ENCODE measurements around the gene L3MBTL4. TPM values are rescaled to one million over a fixed set of nuclear protein-coding genes. Genes with fewer than 3 reads are reported as not detected.

The L3MBTL4 gene
- total RNA-seq, 2 donors from 2014 or later, result 10.9 to 11.2 TPM

DNA sequence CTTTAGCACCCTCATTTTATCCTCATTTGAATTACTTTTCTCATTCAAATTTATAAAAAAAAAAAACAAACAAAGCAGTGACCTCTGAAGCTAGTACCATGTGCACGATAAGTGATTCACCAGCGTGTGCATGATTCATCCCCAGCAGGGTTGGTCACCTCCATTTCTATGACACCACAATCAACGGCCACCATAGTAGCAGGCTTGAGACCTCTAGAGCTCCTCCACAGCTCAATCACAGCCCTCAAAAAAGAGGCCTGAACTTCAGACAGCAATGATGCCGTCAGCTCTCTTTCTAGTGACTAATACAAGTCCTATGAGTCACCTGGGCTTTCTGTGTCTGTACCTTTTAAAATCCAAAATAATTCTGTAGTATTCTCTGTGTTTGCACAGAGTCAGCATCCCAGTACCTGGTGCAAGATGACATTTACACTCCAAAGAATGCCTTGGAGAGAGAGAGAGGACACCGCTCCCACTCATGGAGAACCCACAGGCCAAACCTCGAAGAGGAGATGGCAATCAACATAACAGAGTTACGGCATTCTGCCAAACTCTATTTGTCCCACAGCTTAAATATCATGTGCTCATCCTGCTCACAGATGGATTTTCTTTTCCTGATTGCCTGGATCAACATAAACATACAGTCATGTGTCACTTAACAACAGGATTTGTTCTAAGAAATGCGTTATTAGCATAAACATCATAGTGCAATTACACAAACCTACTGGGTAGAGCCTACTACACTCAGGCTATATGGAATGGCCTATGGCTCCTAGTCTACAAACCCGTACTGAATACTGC, 58.7 kb downstream of the L3MBTL4 start:
- intact Hi-C loops (cut with DNase I), result no loop called here
- H3K4me3 ChIP-seq, result no peak overlapping the region
- no peak for DNase-seq
- no peaks in the 10 kb centered on the region for H3K4me1 ChIP-seq
- no peak for ATAC-seq
- H3K27me3 ChIP-seq, result no peaks in the 10 kb centered on the region
- no peak for TF ChIP-seq POLR2A (IDR thresholded peaks at IDR 0.05)
- TF ChIP-seq, protein P1, sequence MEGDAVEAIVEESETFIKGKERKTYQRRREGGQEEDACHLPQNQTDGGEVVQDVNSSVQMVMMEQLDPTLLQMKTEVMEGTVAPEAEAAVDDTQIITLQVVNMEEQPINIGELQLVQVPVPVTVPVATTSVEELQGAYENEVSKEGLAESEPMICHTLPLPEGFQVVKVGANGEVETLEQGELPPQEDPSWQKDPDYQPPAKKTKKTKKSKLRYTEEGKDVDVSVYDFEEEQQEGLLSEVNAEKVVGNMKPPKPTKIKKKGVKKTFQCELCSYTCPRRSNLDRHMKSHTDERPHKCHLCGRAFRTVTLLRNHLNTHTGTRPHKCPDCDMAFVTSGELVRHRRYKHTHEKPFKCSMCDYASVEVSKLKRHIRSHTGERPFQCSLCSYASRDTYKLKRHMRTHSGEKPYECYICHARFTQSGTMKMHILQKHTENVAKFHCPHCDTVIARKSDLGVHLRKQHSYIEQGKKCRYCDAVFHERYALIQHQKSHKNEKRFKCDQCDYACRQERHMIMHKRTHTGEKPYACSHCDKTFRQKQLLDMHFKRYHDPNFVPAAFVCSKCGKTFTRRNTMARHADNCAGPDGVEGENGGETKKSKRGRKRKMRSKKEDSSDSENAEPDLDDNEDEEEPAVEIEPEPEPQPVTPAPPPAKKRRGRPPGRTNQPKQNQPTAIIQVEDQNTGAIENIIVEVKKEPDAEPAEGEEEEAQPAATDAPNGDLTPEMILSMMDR (IDR thresholded peaks at IDR 0.05), result no peak
- H3K27ac ChIP-seq, result no peak overlapping the region
- no peaks in the 10 kb centered on the region for H3K36me3 ChIP-seq (replicated peaks in 1 of 2; ENCODE audit: insufficient read depth in 1 of 2, low read depth in 2 of 2)
- 81 to 90% methylated on average over 9 of the region's 9 CpGs for WGBS, 2 donors
- H3K9me3 ChIP-seq, result no peaks in the 10 kb centered on the region

DNA sequence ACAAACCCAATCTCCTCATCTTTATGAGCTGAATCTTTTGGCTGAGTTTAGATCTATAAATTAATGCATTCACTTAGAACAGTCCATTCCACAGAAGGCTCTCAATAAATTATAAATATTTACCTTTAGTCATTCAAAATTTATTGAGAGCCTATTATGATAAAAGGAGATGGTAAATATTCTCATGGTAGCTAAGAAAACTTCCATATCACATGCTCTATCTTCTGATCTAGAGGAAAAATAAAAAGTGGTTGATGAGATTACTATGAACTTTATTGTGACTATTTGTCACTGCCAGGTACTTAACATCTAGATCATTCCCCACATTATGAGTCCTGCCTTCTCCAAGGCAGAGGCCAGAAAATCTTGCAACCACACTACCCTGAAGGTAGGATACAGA, 62.4 kb downstream of the L3MBTL4 start:
- H3K4me1 ChIP-seq, result no peaks in the 10 kb centered on the region
- DNase-seq, result no peak
- H3K36me3 ChIP-seq (replicated peaks in 1 of 2; ENCODE audit: insufficient read depth in 1 of 2, low read depth in 2 of 2), result no peaks in the 10 kb centered on the region
- no peak overlapping the region for H3K4me3 ChIP-seq
- intact Hi-C loops (cut with DNase I), result no loop called here
- H3K27me3 ChIP-seq, result no peaks in the 10 kb centered on the region
- ATAC-seq, result no peak
- H3K9me3 ChIP-seq, result no peaks in the 10 kb centered on the region
- TF ChIP-seq, protein P1 (IDR thresholded peaks at IDR 0.05), result no peak
- TF ChIP-seq POLR2A (IDR thresholded peaks at IDR 0.05), result no peak
- no peak overlapping the region for H3K27ac ChIP-seq

DNA sequence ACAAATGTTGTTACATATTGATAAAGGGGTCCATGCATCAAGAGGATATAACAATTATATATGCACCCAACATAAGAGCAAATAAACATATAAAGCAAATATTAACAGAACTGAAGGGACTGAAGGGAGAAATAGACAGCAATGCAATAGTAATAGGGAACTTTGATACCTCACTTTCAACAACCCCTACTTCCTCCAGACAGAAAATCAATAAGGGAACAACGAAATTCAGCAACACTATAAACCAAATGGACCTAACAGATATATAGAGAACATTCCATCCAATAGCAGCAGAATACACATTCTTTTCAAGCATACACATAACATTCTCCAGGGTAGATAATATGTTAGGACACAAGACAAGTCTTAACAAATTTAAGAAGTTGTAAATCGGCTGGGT, 71.7 kb downstream of the L3MBTL4 start:
- intact Hi-C loops (cut with DNase I), result no loop called here
- Histone ChIP-seq H3K27ac (no peak overlapping the region), H3K36me3 (replicated peaks in 1 of 2; ENCODE audit: insufficient read depth in 1 of 2, low read depth in 2 of 2) (no peaks in the 10 kb centered on the region), H3K9me3 (no peaks in the 10 kb centered on the region), H3K4me3 (no peak overlapping the region), H3K4me1 (no peaks in the 10 kb centered on the region), H3K27me3 (no peaks in the 10 kb centered on the region)
- TF ChIP-seq, protein P1 (IDR thresholded peaks at IDR 0.05), result no peak
- TF ChIP-seq POLR2A (IDR thresholded peaks at IDR 0.05), result no peak
- DNase-seq (no peak), ATAC-seq (no peak)
- 52 to 68% methylated on average over 2 of the region's 2 CpGs for WGBS, 2 donors

DNA sequence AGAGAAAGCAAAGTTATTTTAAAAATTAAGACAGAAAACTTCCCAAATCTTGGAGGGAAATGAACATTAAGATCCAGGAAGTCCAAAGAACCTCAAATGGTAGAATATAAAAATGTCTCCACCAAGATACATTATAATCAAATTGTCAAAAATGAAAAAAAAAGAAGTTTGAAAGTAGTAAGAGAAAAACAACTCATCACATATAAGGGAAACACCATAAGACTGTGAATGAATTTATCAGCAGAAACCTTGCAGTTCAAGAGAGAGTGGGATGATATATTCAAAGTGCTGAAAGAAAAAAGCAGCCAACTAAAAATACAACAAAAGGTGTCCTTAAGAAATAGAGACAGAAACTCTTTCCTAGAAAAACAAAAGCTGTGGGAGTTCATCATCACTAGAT, 73.0 kb downstream of the L3MBTL4 start:
- Histone ChIP-seq H3K4me3 (no peak overlapping the region), H3K9me3 (no peaks in the 10 kb centered on the region), H3K4me1 (no peaks in the 10 kb centered on the region), H3K36me3 (replicated peaks in 1 of 2; ENCODE audit: insufficient read depth in 1 of 2, low read depth in 2 of 2) (no peaks in the 10 kb centered on the region), H3K27me3 (no peaks in the 10 kb centered on the region), H3K27ac (no peak overlapping the region)
- ATAC-seq (no peak), DNase-seq (no peak)
- intact Hi-C loops (cut with DNase I), result no loop called here
- no peak for TF ChIP-seq POLR2A (IDR thresholded peaks at IDR 0.05)
- TF ChIP-seq, protein P1 (IDR thresholded peaks at IDR 0.05), result no peak

DNA sequence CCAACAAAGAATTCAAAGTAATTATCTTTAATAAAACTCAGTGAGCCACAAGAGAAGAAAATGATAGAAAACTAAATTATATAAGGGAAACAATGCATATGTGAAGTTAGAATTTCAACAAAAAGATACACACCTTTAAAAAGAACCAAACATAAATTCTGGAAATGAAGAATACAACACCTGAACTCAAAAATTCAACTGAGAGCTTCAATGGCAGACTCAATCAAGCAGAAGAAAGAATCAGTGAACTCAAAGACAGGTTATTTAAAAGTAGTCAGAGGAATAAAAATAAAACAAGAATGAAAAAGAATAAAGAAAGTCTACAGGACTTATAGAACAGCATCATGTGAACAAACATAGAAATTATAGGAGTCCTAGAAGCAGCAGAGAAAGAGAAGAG, 73.4 kb downstream of the L3MBTL4 start:
- DNase-seq (no peak), ATAC-seq (no peak)

More for the DNA sequence above, 73.4 kb downstream of the L3MBTL4 start:
- H3K36me3 ChIP-seq (replicated peaks in 1 of 2; ENCODE audit: insufficient read depth in 1 of 2, low read depth in 2 of 2), result no peaks in the 10 kb centered on the region
- no peaks in the 10 kb centered on the region for H3K27me3 ChIP-seq
- H3K4me3 ChIP-seq, result no peak overlapping the region
- no peaks in the 10 kb centered on the region for H3K4me1 ChIP-seq
- H3K27ac ChIP-seq, result no peak overlapping the region
- H3K9me3 ChIP-seq, result no peaks in the 10 kb centered on the region
- TF ChIP-seq, protein P1 (IDR thresholded peaks at IDR 0.05), result no peak
- TF ChIP-seq POLR2A (IDR thresholded peaks at IDR 0.05), result no peak
- intact Hi-C loops (cut with DNase I), result no loop called here

Measured in body of pancreas (tissue), 4 donors.